GM19240 (cell line): ENCODE measurements around the gene STAT2.
"Not testable (repeated sequence)": the region's sequence is repeated elsewhere in the genome, so short reads cannot be mapped to it uniquely, and the experiment has no call there.

Source experiments
- DNase-seq: peaks from one replicate; pipeline ENCODE4 v3.0.0; 2011; ENCODE audit warnings: low spot score; ENCODE audit not compliant: insufficient read length

Gene STAT2

GRCh38 chr12:56359851-56360767 lies at the start of gene STAT2:
TSS of gene STAT2 (minus strand) at chr12:56360107. CDS start at chr12:56356571, 3,536 bp downstream.
- peak; percentile 87 for DNase-seq

- no peak for DNase-seq
These were observed 49.0 kb upstream of the STAT2 start for GRCh38 chr12:56408799-56409417.

GRCh38 chr12:56404227-56404626 lies 44.3 kb upstream of the STAT2 start:
- not testable (repeated sequence) for DNase-seq

- not testable (repeated sequence) for DNase-seq
These were observed 41.7 kb upstream of the STAT2 start for GRCh38 chr12:56401612-56402011.

DNA sequence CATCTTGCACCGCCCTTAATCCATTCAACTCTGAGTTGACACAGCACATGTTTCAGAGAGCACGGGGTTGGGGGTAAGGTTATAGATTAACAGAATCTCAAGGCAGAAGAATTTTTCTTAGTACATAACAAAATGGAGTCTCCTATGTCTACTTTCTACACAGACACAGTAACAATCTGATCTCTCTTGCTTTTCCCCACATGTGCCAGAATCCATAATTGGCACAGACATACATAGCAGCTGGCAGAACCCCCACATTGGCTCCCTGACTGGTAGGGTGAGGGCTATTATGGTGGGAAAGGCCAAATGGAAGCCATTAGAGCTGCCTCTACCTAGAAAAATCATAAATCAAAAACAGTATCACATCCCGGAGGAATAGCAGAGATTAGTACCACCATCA lies 41.2 kb upstream of the STAT2 start:
- DNase-seq: not testable (repeated sequence)

DNA sequence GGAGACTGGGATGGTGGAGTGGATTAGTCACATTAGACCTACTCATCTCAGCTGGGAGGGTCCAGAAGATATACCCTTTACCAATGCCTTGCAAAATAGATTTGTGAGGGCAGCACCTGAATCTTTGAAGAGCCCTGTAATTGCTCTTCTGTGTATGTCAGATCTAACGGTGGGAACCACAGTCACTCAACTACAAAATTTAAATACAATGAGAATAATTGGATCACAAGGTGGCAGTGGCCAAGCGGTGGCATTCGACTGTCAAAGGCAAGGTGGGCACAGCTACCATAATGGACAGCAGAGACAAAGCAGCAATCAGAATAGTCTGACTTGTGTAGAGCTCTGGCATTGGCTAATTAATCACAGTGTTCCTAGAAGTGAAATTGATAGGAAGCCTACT lies 39.6 kb upstream of the STAT2 start:
- DNase-seq: not testable (repeated sequence)

- DNase-seq: no peak
These were observed 38.4 kb upstream of the STAT2 start for GRCh38 chr12:56398324-56398723.

DNA sequence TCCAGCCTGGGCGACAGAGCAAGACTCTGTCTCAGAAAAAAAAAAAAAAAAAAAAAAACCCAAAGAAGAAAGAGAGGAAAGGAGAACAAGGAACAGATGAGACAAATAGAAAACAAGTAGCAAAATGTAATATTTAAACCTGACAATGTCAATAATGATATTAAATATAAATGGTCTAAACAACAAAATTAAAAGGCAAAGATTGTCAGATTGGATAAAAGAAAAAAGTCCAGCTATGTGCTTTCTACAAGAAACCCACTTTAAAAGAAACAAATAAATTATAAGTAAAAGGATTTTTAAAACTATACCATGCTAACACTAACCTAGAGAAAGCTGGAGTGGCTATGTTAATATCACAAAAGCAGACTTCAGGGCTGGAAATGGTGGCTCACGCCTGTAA lies 32.4 kb upstream of the STAT2 start:
- DNase-seq: no peak

- DNase-seq: no peak
These were observed 31.8 kb upstream of the STAT2 start for GRCh38 chr12:56391721-56392120.

DNA sequence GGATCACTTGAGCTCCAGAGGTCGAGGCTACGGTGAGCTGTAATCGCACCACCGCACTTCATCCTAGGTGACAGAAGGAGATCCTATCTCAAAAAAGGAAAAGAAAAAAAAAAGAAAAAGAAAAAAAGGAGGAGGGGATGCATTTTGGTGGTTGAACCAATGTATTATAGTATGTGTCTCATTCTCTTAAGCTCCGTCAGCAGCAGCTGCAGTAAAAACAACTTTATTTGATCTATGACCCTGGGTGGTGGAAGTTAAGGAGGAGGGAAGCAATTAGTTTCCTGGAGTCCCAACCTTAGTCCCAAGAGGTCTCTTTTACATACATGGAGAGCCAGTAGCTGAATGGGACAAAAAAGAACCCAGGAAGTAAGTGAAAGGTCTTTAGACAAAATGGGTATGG lies 29.5 kb upstream of the STAT2 start:
- no peak for DNase-seq

GRCh38 chr12:56387152-56387736 lies 27.3 kb upstream of the STAT2 start:
- DNase-seq: no peak

DNA sequence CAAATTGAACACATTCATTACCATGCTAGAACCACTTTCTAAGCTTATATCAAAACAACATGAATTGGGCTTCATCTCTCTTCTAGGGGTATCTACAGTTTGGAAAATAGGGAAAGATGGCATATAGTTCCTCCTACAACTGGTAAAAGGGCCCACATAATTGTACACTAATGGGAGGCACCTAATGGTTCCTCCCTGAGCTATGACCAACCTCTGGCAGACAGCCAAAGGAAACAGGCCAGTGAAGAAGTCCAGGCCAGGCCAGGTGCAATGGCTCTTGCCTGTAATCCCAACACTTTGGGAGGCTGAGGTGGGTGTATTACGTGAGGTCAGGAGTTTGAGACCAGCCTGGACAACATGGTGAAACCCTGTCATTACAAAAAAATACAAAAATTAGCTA lies 26.0 kb upstream of the STAT2 start:
- DNase-seq: no peak

DNA sequence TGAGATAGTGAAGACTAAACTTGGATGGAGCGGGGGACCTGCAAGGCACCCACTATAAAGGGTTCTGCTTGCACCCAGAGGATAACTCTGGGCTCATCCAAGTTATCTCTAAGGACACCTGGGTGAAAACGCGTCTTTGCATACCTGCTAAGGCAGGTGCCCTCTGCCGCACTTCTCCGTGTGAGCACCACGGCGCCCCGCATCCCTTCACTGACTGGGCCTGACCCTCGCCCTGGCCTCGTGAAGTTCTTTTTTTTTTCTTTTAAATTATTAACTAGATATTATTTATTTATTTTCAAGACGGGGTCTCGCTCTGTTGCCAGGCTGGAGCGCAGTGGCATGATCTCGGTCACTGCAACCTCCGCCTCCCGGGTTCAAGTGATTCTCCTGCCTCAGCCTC lies 22.7 kb upstream of the STAT2 start:
- DNase-seq: no peak

DNA sequence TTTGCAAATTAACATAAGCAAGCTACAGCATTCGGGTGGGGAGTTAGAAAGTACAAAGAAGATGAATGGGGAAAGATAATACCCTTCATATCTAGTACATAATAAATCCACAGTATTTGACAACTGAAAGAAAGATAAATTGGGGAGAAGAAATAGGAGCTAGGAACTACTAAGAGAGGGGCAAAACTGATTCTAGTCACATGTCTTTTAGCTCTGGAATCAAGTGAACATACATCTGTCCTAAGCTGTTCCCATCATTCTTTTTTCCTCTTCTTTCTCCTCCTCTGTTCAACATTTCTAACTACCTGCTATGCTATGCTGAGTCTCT lies 18.0 kb upstream of the STAT2 start:
- no peak for DNase-seq

- no peak for DNase-seq
These were observed 17.5 kb upstream of the STAT2 start for GRCh38 chr12:56377310-56377988.

GRCh38 chr12:56375598-56376434 lies 15.9 kb upstream of the STAT2 start:
- DNase-seq: no peak

DNA sequence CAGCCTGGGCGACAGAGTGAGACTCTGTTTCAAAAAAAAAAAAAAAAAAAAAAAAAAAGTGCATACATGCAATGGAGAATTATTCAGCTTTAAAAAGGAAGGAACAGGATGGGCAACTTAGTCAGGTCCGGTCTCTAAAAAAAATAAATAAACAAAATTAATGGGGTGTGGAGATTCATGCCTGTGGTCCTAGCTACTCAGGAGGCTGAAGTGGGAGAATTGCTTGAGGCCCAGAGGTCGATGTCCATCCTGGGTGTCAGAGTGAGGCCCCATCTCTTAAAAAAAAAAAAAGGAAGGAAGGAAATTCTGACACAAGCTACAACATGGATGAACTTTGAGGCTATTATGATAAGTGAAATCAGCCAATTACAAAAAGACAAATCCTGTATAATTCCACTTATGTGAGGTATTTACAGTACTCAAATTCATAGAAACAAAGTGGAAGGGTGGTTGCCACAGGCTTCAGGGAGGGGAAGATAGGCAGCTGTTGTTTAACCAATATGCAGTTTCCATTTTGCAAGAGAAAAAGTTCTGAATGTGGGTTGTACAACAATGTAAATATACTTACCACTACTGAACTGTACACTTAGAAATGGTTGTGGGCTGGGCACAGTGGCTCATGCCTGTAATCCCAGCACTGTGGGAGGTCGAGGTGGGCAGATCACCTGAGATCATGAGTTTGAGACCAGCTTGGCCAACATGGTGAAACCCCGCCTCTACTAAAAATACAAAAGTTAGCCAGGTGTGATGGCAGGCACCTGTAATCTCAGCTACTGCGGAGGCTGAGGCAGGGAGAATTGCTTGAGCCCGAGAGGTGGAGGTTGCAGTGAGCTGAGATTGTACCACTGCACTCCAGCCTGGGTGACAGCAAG lies 15.1 kb upstream of the STAT2 start:
- no peak for DNase-seq

- DNase-seq: no peak
These were observed 13.6 kb upstream of the STAT2 start for GRCh38 chr12:56373515-56373914.

DNA sequence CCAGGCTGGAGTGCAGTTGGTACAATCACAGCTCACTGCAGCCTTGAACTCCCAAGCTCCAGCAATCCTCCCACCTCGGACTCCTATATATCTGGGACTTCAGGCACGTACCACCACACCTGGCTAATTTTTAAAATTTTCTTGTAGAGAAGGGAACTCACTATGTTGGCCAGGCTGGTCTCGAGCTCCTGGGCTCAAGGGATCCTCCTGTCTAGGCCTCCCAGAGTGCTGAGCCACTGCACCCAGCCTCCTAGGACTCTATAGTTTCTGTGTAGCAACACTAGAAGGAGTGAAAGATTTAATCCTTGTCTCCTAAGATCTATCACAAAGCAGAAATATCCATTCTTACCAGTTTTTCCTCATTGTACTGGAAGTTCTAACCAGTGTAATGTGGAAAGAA lies 7.0 kb upstream of the STAT2 start:
- DNase-seq: no peak
